Dermis blood vessel endothelial cell (primary cell): ENCODE measurements around the gene KLK7. TPM values are rescaled to one million over a fixed set of nuclear protein-coding genes. Genes with fewer than 3 reads are reported as not detected.
"Not testable (repeated sequence)": the region's sequence is repeated elsewhere in the genome, so short reads cannot be mapped to it uniquely, and the experiment has no call there.

Experiments used
- DNase-seq: peaks from one replicate; pipeline ENCODE4 v3.0.0; 2010
- total RNA-seq: library from RNA; depleted of rRNA; stranded (reverse); fragments of >200 nt; gene quantifications from 2 replicates; pipeline ENCODE4 v1.2.3, GENCODE V29; 2014

Gene KLK7
- total RNA-seq, 1 donor from 2014 or later: under 0.01 TPM

DNA sequence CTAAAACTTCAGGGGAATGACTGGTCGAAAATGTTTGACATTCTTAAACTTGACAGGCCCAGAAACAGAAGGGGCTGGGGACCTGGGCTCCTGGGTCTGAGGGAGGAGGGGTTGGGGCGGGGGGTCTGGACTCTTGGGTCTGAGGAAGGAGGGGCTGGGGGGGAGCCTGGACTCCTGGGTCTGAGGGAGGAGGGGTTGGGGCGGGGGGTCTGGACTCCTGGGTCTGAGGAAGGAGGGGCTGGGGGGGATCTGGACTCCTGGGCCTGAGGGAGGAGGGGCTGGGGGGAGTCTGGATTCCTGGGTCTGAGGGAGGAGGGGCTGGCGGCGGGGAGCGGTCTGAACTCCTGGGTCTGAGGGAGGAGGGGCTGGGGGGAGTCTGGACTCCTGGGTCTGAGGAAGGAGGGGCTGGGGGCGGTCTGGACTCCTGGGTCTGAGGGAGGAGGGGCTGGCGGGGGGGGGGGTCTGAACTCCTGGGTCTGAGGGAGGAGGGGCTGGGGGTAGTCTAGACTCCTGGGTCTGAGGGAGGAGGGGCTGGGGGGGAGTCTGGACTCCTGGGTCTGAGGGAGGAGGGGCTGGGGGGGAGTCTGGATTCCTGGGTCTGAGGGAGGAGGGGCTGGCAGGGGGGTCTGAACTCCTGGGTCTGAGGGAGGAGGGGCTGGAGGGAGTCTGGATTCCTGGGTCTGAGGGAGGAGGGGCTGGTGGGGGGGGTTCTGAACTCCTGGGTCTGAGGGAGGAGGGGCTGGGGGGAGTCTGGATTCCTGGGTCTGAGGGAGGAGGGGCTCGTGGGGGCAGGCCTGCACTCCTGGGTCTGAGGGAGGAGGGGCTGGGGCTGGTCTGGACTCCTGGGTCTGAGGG, 8.8 kb downstream of the KLK7 start:
- DNase-seq: no peak

GRCh38 chr19:50972795-50973376, 10.8 kb downstream of the KLK7 start:
- no peak for DNase-seq

GRCh38 chr19:50969810-50970209, 13.9 kb downstream of the KLK7 start:
- DNase-seq: not testable (repeated sequence)

DNA sequence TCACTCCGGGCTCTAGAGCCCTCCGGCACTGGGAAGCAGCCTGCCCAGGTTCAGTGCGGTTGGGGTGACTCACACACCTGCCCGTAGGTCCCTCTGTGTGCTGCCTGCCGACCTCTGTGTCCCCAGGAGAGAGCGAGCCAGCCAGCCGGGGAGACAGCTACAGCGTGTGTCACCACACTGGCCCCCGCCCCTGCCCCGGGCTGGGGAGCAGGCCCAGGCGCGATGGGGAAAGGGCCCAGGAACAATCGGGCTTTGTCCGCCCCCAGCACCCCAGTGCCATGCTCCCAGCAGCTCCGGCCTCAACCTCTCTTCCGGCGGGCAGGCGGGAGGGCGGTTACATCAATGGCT, 14.3 kb downstream of the KLK7 start, which contains the start of gene KLK6:
KLK6 (minus strand) TSS at position 179 of the 348 bp plus-strand sequence. CDS start 1,487 bp downstream, outside the sequence.
- no peak for DNase-seq

- no peak for DNase-seq
Measured at GRCh38 chr19:50968716-50969412, 14.9 kb downstream of the KLK7 start.

DNA sequence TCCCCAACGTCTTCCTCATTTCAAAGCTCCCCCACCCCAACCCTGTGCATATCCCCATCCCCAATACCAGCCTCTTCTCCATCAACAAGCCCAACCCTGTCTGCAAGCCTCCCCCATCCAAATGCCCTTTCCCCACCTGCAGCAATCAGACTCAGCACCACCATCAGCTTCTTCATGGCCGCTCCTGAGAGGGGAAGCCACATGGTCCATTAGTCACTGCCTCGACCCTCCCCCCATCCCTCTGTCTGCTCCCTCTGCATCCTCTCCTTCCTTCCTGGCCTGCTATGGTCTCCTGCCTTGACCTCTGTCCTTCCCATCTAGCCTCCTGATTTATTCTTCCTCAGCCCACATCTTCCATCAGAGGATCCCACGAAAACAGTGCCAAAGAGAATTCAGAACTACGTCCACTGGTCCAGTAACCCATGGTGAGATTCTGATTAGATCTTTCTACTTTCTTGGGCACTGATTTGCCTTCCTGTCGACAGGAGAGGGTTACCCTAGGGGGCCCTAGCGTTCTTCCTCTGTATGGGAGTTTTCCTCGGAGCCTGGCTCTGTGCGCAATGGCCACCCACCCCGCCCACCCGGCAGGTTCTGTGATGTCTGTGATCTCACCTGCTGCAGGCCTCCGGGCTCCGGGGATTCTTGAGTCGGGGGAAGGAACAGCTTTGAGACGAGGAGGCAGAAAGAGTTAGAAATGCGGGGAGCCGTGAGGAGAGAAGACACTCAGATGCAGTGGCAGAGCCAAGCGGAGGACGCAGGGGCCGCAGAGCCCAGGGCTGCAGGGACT, 15.6 kb downstream of the KLK7 start:
- no peak for DNase-seq

GRCh38 chr19:50964266-50964665, 19.5 kb downstream of the KLK7 start:
- no peak for DNase-seq

- no peak for DNase-seq
Measured at GRCh38 chr19:50963381-50963780, 20.3 kb downstream of the KLK7 start.

GRCh38 chr19:50962245-50962644, 21.5 kb downstream of the KLK7 start:
- DNase-seq: no peak

GRCh38 chr19:50959731-50960500, 23.8 kb downstream of the KLK7 start:
- DNase-seq: no peak

DNA sequence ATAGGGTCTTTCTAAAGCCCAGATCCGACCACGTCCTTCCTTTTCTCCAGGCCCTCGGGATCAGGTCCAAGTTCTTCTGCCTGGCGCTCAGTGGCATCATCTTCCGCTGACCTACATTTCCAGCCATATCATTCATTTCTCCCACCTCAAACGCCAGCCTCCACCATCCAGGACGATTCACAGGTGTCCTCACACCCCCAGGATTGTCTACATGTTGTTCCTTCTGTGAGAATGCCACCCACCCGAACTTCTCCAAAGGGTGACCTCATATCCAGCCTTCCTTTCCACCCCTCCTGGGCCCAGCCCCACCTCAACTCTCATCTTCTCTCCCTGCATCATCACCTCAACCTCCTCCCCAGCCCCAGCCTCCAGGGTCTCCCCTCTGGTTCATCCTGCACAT, 26.1 kb downstream of the KLK7 start:
- DNase-seq: no peak

GRCh38 chr19:50952910-50953309, 30.8 kb downstream of the KLK7 start, which contains the start of gene KLK5:
Gene KLK5 (minus strand): TSS chr19:50953038. CDS start chr19:50952657, 381 bp downstream.
- DNase-seq: no peak

- DNase-seq: no peak
Measured at GRCh38 chr19:50949861-50950260, 33.9 kb downstream of the KLK7 start.

GRCh38 chr19:50947123-50947522, 36.6 kb downstream of the KLK7 start:
- DNase-seq: no peak

GRCh38 chr19:50944795-50945194, 38.9 kb downstream of the KLK7 start:
- no peak for DNase-seq

GRCh38 chr19:50943074-50943828, 40.5 kb downstream of the KLK7 start:
- no peak for DNase-seq

- no peak for DNase-seq
Measured at GRCh38 chr19:50939596-50939995, 44.1 kb downstream of the KLK7 start.

DNA sequence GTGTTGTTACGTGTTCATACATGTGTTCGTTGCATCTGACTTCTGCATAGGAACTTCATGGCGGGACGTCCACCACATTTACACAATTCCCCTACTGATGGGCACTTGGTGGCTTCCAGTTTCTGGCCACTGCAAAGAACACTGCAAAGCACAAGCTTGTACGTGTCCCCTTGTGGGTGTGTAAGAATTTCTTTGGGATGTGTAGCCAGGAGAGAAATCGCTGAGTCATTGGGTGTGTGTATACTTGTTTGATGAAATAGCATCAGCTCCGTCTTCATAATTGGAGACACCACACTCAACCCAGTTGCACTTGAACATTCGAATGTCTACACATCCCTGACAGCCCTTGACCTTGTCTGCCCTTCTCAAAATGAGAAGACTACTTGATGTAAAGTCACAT, 50.1 kb downstream of the KLK7 start:
- no peak for DNase-seq

DNA sequence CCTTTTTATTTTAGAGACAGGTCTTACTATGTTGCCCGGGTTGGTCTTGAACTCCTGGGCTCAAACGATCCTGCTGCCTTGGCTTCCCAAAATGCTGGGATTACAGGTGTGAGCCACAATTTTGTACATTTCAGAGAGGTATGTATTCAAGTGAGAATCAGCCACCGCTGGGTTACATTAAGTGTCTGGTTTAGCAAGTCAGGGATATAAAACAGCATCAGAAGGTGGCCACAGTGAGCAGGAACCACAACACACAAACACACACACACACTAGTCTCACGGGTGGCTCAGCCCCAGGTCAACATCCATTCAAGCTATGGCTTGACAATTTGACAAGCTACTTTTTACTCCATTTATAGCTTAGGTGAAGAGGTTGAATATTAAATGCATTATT, 51.0 kb downstream of the KLK7 start:
- no peak for DNase-seq

GRCh38 chr19:50932018-50932689, 51.6 kb downstream of the KLK7 start:
- no peak for DNase-seq

- no peak for DNase-seq
Measured at GRCh38 chr19:50931023-50931422, 52.7 kb downstream of the KLK7 start.
